Stomach smooth muscle (tissue), 2 donors: Measurements from ENCODE around the gene DELE1.
A peak's percentile ranks its signal among the peaks of the same experiment; 100 is the strongest.

ENCODE experiments used
- H3K27ac ChIP-seq: one replicate; pipeline ENCODE4 v1.7.0; 2013; ENCODE audit warnings: mild to moderate bottlenecking, low read length, inconsistent platforms
- H3K27me3 ChIP-seq, 2 donors: one replicate each; pipeline ENCODE4 v1.7.0; 2013; ENCODE audit warnings: low read length in 2 of 2; ENCODE audit not compliant: insufficient read depth in 2 of 2, control insufficient read depth in 1 of 2
- H3K36me3 ChIP-seq, 2 donors: one replicate each; pipeline ENCODE4 v1.7.0; 2013; ENCODE audit warnings: low read length in 2 of 2; ENCODE audit not compliant: control insufficient read depth in 2 of 2, insufficient read depth in 2 of 2
- H3K4me1 ChIP-seq: one replicate; pipeline ENCODE4 v1.7.0; 2013; ENCODE audit warnings: low read length; ENCODE audit not compliant: control insufficient read depth, insufficient read depth
- H3K4me3 ChIP-seq, 2 donors: one replicate each; pipeline ENCODE4 v1.7.0; 2013; ENCODE audit warnings: low read length in 2 of 2
- H3K9ac ChIP-seq, 2 donors: one replicate each; pipeline ENCODE4 v1.7.0; 2013; ENCODE audit warnings: low read length in 2 of 2, mild to moderate bottlenecking in 1 of 2
- H3K9me3 ChIP-seq, 2 donors: one replicate each; pipeline ENCODE4 v1.7.0; 2013; ENCODE audit warnings: low read length in 2 of 2; ENCODE audit not compliant: control insufficient read depth in 2 of 2
- donor health status: healthy.
- donor health status: Pancreatic carcinoma.

Gene DELE1

GRCh38 chr5:141878711-141879425 is 44.8 kb upstream of the DELE1 start:
- peak overlapping the region; percentile 41 for H3K27ac ChIP-seq
- no peaks in the 10 kb centered on the region for H3K36me3 ChIP-seq
- H3K4me1 ChIP-seq = peaks cover 46% of the 10 kb centered on the region
- peak overlapping the region; percentile 53 to 55 for H3K9ac ChIP-seq
- H3K27me3 ChIP-seq = peaks cover 64 to 73% of the 10 kb centered on the region in 2 donors
- H3K4me3 ChIP-seq = peak overlapping the region; percentile 85 to 87
- peaks cover 0 to 3% of the 10 kb centered on the region in 2 donors for H3K9me3 ChIP-seq

GRCh38 chr5:141879426-141879759 is 44.3 kb upstream of the DELE1 start:
- Histone ChIP-seq H3K4me1 (peaks cover 46% of the 10 kb centered on the region), H3K27me3 (peaks cover 63 to 70% of the 10 kb centered on the region in 2 donors), H3K9me3 (peaks cover 0 to 3% of the 10 kb centered on the region in 2 donors), H3K27ac (peak overlapping the region; percentile 41), H3K36me3 (no peaks in the 10 kb centered on the region), H3K9ac (peak overlapping the region in 1 of 2 donors; percentile 21), H3K4me3 (peak overlapping the region in 1 of 2 donors; percentile 85)

- Histone ChIP-seq H3K9me3 (peaks cover 0 to 3% of the 10 kb centered on the region in 2 donors), H3K27me3 (peaks cover 61 to 64% of the 10 kb centered on the region in 2 donors), H3K36me3 (no peaks in the 10 kb centered on the region), H3K4me1 (peaks cover 44% of the 10 kb centered on the region), H3K4me3 (no peak overlapping the region), H3K9ac (no peak overlapping the region), H3K27ac (peak overlapping the region; percentile 41)
Observed at GRCh38 chr5:141879941-141880738, 43.5 kb upstream of the DELE1 start.

GRCh38 chr5:141880961-141881801 is 42.5 kb upstream of the DELE1 start:
- H3K36me3 ChIP-seq = no peaks in the 10 kb centered on the region
- H3K27me3 ChIP-seq = peaks cover 51 to 55% of the 10 kb centered on the region in 2 donors
- no peak overlapping the region for H3K27ac ChIP-seq
- no peak overlapping the region for H3K4me3 ChIP-seq
- H3K9me3 ChIP-seq = peaks cover 0 to 3% of the 10 kb centered on the region in 2 donors
- H3K9ac ChIP-seq = no peak overlapping the region
- H3K4me1 ChIP-seq = peaks cover 36% of the 10 kb centered on the region

- Histone ChIP-seq H3K9me3 (peaks cover 0 to 3% of the 10 kb centered on the region in 2 donors), H3K9ac (no peak overlapping the region), H3K36me3 (no peaks in the 10 kb centered on the region), H3K4me1 (peaks cover 29% of the 10 kb centered on the region), H3K4me3 (no peak overlapping the region), H3K27ac (no peak overlapping the region), H3K27me3 (peaks cover 49 to 50% of the 10 kb centered on the region in 2 donors)
Observed at GRCh38 chr5:141881886-141882285, 41.8 kb upstream of the DELE1 start.

- Histone ChIP-seq H3K4me3 (no peak overlapping the region), H3K9ac (no peak overlapping the region), H3K36me3 (no peaks in the 10 kb centered on the region), H3K27me3 (peaks cover 42 to 43% of the 10 kb centered on the region in 2 donors), H3K4me1 (peaks cover 21% of the 10 kb centered on the region), H3K9me3 (peaks cover 0 to 3% of the 10 kb centered on the region in 2 donors), H3K27ac (no peak overlapping the region)
Observed at GRCh38 chr5:141882594-141883183, 41.0 kb upstream of the DELE1 start.

- Histone ChIP-seq H3K9ac (no peak overlapping the region), H3K27me3 (peaks cover 39 to 43% of the 10 kb centered on the region in 2 donors), H3K9me3 (peaks cover 0 to 3% of the 10 kb centered on the region in 2 donors), H3K4me3 (no peak overlapping the region), H3K27ac (no peak overlapping the region), H3K4me1 (peaks cover 18% of the 10 kb centered on the region), H3K36me3 (no peaks in the 10 kb centered on the region)
Observed at GRCh38 chr5:141883184-141883891, 40.3 kb upstream of the DELE1 start.

- peaks cover 39 to 43% of the 10 kb centered on the region in 2 donors for H3K27me3 ChIP-seq
- H3K9ac ChIP-seq = no peak overlapping the region
- no peaks in the 10 kb centered on the region for H3K36me3 ChIP-seq
- H3K4me1 ChIP-seq = peaks cover 13% of the 10 kb centered on the region
- H3K9me3 ChIP-seq = peaks cover 0 to 3% of the 10 kb centered on the region in 2 donors
- H3K4me3 ChIP-seq = no peak overlapping the region
- no peak overlapping the region for H3K27ac ChIP-seq
Observed at GRCh38 chr5:141883892-141884318, 39.8 kb upstream of the DELE1 start.

GRCh38 chr5:141889282-141889871 is 34.3 kb upstream of the DELE1 start:
- Histone ChIP-seq H3K27me3 (peaks cover 4 to 11% of the 10 kb centered on the region in 2 donors), H3K4me3 (no peak overlapping the region), H3K4me1 (no peaks in the 10 kb centered on the region), H3K9ac (no peak overlapping the region), H3K36me3 (no peaks in the 10 kb centered on the region), H3K27ac (no peak overlapping the region), H3K9me3 (no peaks in the 10 kb centered on the region)
